Islet precursor cell (in vitro differentiated cells): Measurements from ENCODE around the gene CCSER1.
"Not testable (repeated sequence)": the region's sequence is repeated elsewhere in the genome, so short reads cannot be mapped to it uniquely, and the experiment has no call there.

ENCODE experiments used
- DNase-seq: peaks from one replicate; pipeline ENCODE4 v3.0.0-alpha.2; 2018

The CCSER1 gene

GRCh38 chr4:91325495-91325894, 1198.3 kb downstream of the CCSER1 start:
- no peak for DNase-seq

GRCh38 chr4:91326167-91326566, 1199.0 kb downstream of the CCSER1 start:
- not testable (repeated sequence) for DNase-seq

- DNase-seq, result no peak
These were observed 1203.5 kb downstream of the CCSER1 start for GRCh38 chr4:91330555-91331137.

DNA sequence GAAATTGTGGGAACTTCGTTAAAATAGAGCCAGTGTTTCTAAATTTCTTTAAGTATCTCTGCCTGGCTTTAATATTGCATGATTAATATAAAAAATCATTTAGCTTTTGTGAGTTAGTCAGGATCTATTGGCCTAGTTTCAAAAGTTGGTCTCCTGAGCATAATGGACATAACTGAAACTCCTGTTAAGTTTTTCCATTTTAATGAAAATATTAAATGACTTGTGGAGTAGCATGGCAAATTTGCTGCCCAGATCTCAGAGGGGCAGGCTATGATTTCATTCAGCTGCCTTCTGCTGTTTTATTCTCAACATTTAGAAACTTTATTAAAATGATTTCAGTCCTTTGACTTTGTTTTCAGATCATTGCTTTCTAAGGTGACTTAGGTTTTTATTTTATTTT, 1213.6 kb downstream of the CCSER1 start:
- no peak for DNase-seq

- no peak for DNase-seq
These were observed 1218.4 kb downstream of the CCSER1 start for GRCh38 chr4:91345632-91346031.

DNA sequence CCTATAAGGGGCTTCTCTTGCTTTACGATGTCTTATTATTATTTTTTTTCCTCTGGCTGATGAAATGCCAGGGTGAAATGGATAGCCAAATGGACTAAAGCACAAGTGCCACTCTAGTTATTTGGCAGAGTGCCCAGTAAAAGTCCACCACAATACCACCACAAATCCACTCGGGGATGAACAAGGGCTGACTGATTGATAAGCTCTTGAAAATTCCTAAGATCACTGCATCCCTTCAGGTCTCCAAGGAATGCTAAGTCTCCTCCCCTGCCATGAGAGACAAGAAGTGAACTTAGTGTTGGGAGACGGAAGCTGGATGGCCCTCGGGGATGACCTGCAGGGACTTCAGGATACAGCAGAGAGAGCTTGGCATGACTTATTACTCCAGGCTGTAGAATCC, 1229.3 kb downstream of the CCSER1 start:
- not testable (repeated sequence) for DNase-seq

- not testable (repeated sequence) for DNase-seq
These were observed 1230.8 kb downstream of the CCSER1 start for GRCh38 chr4:91358016-91358415.

DNA sequence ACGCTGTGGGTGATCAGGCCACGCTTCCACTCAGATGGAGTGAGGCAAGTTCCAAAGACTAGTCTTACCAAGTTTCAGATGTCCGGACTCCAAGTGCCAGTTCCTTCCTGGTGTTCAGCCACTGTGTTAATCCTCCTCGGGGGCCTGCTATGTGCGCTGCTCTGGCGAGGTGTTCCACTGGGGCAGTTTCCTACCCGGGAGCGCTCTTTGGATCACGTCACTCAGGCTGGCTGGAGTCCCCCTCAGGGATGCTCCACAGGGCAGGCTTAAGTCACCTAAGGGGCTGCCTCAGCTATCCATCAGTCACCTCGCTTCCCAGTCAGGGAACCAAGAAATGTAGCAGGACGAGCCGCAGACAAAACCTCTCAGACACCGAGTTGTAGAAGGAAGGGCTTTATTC, 1231.4 kb downstream of the CCSER1 start:
- DNase-seq, result not testable (repeated sequence)

GRCh38 chr4:91359041-91360031, 1232.1 kb downstream of the CCSER1 start:
- no peak for DNase-seq

DNA sequence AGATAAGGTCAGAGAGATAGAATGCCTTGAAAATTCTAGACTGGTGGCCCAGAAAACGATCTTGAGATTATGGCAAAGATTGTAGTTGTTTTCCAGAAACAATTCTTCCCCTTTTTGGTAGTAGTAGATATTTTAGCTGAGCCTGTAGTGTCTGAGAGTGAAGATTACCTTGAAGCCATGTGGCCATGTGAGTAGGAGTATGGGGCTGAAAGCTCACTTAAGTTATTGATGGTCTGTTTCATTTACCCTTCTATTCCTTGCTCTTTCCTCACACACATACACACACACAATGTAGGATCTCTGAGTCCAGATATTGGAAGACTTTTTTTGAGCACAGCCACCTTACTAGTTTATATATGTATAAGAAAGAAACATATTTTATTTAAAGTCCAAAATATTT, 1234.9 kb downstream of the CCSER1 start:
- DNase-seq, result no peak

- DNase-seq, result no peak
These were observed 1239.4 kb downstream of the CCSER1 start for GRCh38 chr4:91366554-91366953.

GRCh38 chr4:91369116-91369515, 1241.9 kb downstream of the CCSER1 start:
- no peak for DNase-seq

DNA sequence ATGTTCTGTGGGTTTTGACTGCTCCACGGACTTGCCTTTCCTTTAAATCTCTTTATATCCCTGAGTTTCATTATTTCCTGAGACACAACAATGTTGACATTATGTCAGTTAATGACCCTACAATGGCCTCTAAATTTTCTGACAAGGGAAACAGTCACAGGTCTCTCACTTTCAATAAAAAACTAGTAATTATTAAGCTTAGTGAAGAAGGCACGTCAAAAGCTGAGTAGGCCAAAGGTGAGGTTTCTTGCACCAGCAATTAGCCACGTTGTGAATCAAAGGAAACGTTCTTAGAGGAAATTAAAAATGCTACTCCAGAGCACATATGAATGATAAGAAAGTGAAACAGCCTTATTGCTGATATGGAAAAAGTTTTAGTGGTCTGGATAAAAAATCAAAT, 1246.4 kb downstream of the CCSER1 start:
- no peak for DNase-seq

GRCh38 chr4:91405431-91405830, 1278.2 kb downstream of the CCSER1 start:
- not testable (repeated sequence) for DNase-seq

DNA sequence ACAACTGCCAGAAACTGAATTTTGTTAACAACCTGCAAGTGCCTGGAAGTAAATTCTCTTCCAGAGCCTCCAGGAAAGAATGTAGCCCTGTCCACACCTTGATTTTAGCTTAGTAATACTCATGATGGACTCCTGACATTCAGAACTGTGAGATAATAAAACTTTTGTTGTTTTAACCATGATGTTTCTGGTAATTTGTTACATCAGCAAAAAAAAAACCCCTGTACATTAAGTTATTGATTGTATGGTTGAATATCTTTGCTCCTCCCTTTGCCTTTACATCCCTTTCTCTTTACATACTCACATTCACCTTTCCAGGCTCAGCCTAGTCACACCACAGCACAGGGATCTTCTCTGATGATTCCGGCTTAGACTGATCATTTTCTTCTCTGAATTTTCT, 1294.8 kb downstream of the CCSER1 start:
- no peak for DNase-seq

DNA sequence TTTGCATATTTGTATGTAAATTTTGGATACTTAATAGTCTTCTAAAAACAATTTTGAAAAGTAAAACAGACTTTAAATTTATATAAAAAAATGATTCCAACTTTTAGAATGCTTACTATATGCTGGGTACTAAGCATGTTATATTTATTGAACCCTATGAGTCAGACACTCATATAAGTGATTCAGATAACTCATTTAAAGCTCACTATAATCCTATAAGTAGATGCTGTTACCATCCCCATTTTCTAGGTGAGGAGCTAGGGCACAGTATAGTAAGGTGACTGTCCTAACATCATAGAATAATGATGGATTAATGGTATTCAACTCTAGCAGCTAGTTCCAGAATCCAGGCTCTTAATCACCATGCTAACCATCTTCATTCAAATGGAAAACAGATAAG, 1299.5 kb downstream of the CCSER1 start:
- no peak for DNase-seq

GRCh38 chr4:91427171-91427570, 1300.0 kb downstream of the CCSER1 start:
- no peak for DNase-seq

DNA sequence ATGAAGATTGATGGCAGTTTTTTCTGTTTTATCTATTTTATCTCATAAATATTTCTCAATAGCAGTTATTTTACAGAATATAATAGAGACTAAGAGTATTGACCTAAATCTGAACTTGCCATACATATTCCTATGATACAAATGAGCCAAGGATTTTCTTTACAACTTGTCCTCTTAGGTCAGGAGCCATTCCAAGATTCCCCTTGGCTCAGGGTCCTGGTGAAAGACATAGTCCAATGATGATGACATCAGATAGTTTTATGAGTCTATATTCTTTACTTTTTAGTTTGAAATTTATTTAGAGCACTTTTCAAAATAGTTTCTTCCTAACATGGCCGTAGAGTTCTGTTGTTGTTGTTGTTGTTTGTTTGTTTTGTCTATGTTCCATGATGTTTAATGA, 1307.4 kb downstream of the CCSER1 start:
- no peak for DNase-seq

DNA sequence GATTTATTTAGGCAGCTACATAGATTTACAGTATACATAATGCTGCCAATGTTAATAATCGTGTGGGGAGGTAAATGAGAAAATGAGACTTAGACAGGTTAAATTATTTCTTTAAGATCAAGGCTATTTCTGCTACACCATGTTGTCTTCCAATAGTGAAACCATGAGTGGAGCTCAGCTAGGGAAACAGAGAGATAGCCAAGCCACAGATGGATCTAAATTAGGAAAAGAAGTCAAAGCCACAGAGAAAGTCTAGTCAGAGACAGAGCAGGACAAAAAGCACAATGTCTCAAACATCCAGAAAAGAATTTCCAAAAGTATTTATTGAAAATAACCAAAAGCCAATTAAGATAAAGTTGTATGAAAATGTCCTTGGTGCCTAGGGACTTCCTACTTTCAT, 1309.4 kb downstream of the CCSER1 start:
- no peak for DNase-seq

DNA sequence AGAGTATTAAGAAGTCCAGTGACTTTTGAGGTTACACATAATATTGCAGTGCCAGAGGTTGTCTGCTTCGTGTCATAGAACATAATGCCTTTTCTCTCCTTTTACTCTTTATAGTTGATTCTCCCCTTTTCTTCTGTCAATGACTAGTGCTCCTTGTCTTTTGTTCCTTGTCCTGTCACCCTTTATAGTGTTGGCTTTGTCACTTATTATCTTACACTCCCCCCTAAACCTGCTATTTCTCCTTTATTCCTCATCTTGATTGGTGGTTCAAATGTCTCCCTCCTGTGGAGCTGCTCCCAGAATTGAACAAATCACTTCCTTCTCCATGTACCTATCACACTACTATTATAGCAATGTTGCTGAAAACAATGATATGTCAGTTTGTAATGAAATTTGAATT, 1320.0 kb downstream of the CCSER1 start:
- no peak for DNase-seq

DNA sequence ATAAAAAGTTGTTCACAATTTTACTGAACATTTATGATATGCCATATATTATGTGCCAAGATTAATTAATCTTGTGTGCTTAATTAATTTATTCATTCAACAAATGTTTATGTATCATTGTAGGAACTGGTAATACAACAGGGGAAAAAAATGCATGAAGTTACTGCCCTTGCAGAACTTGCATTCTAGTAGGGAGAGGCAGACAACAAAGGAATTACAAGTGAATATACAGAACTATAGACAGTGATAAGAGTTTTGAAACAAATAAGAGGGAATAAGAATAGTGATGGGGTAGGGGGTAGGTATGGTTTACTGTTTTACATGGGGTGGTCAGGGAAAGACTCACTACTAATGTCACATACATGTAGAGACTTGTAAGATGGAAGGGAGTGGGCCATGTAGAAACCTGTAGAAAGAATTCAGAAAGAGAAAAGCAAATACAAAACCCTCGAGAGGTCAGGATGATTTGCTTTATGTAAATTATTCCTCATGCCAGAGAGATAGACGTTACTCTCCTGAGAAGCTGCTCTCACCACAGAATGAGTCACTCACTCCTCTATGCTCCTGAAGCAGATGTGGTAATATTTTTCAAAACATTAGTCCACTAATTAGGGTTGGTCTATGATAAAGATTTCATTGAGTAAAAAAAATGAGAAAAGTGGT, 1321.6 kb downstream of the CCSER1 start:
- no peak for DNase-seq

DNA sequence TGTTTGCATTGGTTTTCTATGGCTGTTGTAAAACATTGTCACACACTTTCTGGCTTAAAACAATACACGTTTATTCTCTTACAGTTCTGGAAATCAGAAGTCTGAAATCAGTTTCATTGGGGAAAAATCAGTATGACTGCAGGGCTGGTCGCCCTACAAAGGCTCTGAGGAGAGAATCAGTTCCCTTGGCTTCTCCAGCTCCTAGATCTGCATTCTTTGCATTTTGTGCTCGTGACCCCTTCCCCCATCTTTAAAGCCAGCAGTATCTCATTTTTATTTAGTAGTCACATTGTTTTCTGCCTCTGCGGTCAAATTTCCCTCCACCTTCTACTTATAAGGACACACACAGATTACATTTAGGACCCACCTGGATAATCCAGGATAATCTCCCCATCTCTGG, 1326.9 kb downstream of the CCSER1 start:
- DNase-seq, result no peak

- DNase-seq, result not testable (repeated sequence)
These were observed 1335.4 kb downstream of the CCSER1 start for GRCh38 chr4:91462566-91462965.

GRCh38 chr4:91470671-91471070, 1343.5 kb downstream of the CCSER1 start:
- no peak for DNase-seq
